B cell (primary cell): Measurements from ENCODE around the gene MAPK10.

ENCODE experiments used
- CTCF ChIP-seq: fragments of 200-600 bp; IDR thresholded peaks from one replicate; pipeline ENCODE4 v1.8.0; 2022; ENCODE audit warnings: antibody characterized with exemption, mild to moderate bottlenecking
- EZH2 ChIP-seq: IDR thresholded peaks from 2 replicates; pipeline ENCODE4 v1.6.1; 2012; ENCODE audit warnings: borderline replicate concordance, low read depth, mild to moderate bottlenecking, moderate library complexity, low read length; ENCODE audit not compliant: insufficient read depth, poor library complexity, severe bottlenecking

DNA sequence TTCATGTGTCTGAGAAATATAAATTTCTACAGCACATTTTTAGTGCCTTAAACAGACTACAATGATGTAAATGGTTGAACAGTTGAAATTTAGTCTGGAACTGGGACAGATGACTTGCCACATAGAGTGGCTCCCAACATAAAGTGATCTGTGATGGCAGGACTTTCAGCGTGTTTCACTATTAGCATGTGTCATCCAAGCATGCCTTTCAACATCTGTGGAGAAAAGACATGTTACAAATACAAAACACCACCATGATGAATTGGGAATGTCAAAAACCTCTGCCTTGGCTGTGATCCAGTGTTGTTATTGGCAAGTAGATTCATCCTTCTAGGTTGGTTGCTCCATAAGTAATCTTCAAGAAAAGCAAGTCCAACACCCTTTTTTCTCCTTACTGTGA is 348.7 kb downstream of the MAPK10 start:
- TF ChIP-seq CTCF: no peak
- no peak for TF ChIP-seq EZH2
